B cell (primary cell): Measurements from ENCODE around the gene GXYLT1. TPM values are rescaled to one million over a fixed set of nuclear protein-coding genes. Genes with fewer than 3 reads are reported as not detected.

Source experiments
- ATAC-seq: fragments of 200-7000 bp; cut with Tn5 transposase; one replicate; pipeline ENCODE4 v1.10.0; 2021; ENCODE audit warnings: low read depth, mild to moderate bottlenecking, moderate number of reproducible peaks, moderate library complexity
- CTCF ChIA-PET: fragments of 350-600 bp; sonication (Branson Sonifier 250); formaldehyde crosslinking; loops from one replicate; lab custom pipeline; 2021; ENCODE audit warnings: antibody characterized with exemption, inconsistent platforms; lab: Charles Lee
- POLR2A ChIA-PET: fragments of 350-600 bp; sonication (Branson Sonifier 250); formaldehyde crosslinking; loops from one replicate; lab custom pipeline; 2021; ENCODE audit warnings: antibody characterized with exemption; lab: Charles Lee
- DNase-seq: peaks from one replicate; pipeline ENCODE4 v3.0.0; 2013
- H2AFZ ChIP-seq: 2 replicates; pipeline ENCODE4 v1.6.1; 2012; ENCODE audit warnings: mild to moderate bottlenecking, low read depth, low read length; ENCODE audit not compliant: insufficient read depth, poor library complexity, severe bottlenecking
- H3K27ac ChIP-seq, 2 donors: 1 replicate in 1 of 2; 2 replicates in 1 of 2; pipeline ENCODE4 v1.5.1; 2012 to 2013; ENCODE audit warnings: low read length in 2 of 2, mild to moderate bottlenecking in 2 of 2, moderate library complexity in 1 of 2
- H3K27me3 ChIP-seq, 4 experiments: fragments of 200-600 bp in 1 of 4; sonication (generic) in 1 of 4; replicated peaks in 1 of 4; 1 replicate in 2 of 4; 2 replicates in 2 of 4; pipeline versions ENCODE4 v1.6.1 to v1.7.0; 2013 to 2016; ENCODE audit warnings: low read length in 3 of 4, mild to moderate bottlenecking in 2 of 4, mixed read lengths in 1 of 4, moderate library complexity in 1 of 4; ENCODE audit not compliant: insufficient read depth in 4 of 4, control insufficient read depth in 3 of 4; ENCODE audit errors: control extremely low read depth in 1 of 4
- H3K36me3 ChIP-seq, 2 experiments: replicated peaks in 1 of 2; 1 replicate in 1 of 2; 2 replicates in 1 of 2; pipeline versions ENCODE4 v1.6.1 to v1.7.1; 2013; ENCODE audit warnings: low read length in 1 of 2; ENCODE audit not compliant: insufficient read depth in 2 of 2, control insufficient read depth in 1 of 2; ENCODE audit errors: control extremely low read depth in 1 of 2, extremely low read depth in 1 of 2
- H3K4me1 ChIP-seq, 2 donors: fragments of 200-600 bp in 1 of 2; sonication (generic) in 1 of 2; 1 replicate in 1 of 2; 2 replicates in 1 of 2; pipeline versions ENCODE4 v1.5.1 to v1.6.1; 2013 to 2017; ENCODE audit warnings: low read length in 2 of 2; ENCODE audit not compliant: control insufficient read depth in 2 of 2, insufficient read depth in 2 of 2
- H3K4me2 ChIP-seq: replicated peaks from 2 replicates; pipeline ENCODE3; 2012; ENCODE audit warnings: mild to moderate bottlenecking, low read depth, low read length; ENCODE audit not compliant: poor library complexity, severe bottlenecking
- H3K4me3 ChIP-seq, 5 experiments: fragments of 200-600 bp in 1 of 5; sonication (generic) in 1 of 5; 1 replicate in 3 of 5; 2 replicates in 2 of 5; pipeline versions ENCODE4 v1.5.1 to v1.7.0; 2011 to 2016; ENCODE audit warnings: low read length in 4 of 5, mild to moderate bottlenecking in 4 of 5, low read depth in 2 of 5, control low read depth in 1 of 5, moderate library complexity in 1 of 5; ENCODE audit not compliant: insufficient read depth in 1 of 5; ENCODE audit errors: control extremely low read depth in 1 of 5, extremely low read depth in 1 of 5
- H3K79me2 ChIP-seq: fragments of 200-600 bp; sonication (generic); one replicate; pipeline ENCODE4 v1.6.0; 2016; ENCODE audit warnings: low read length; ENCODE audit not compliant: control insufficient read depth, insufficient read depth
- H3K9ac ChIP-seq: fragments of 200-600 bp; sonication (generic); 2 replicates; pipeline ENCODE4 v1.6.1; 2017; ENCODE audit warnings: mild to moderate bottlenecking, low read length, moderate library complexity
- H3K9me3 ChIP-seq, 3 donors: one replicate each; pipeline versions ENCODE4 v1.6.1 to v1.7.1; 2013; ENCODE audit warnings: low read length in 2 of 3; ENCODE audit not compliant: control insufficient read depth in 2 of 3, insufficient read depth in 1 of 3; ENCODE audit errors: control extremely low read depth in 1 of 3
- H4K20me1 ChIP-seq: 2 replicates; pipeline ENCODE4 v1.6.0; 2012; ENCODE audit warnings: mild to moderate bottlenecking, low read length; ENCODE audit not compliant: insufficient read depth, control insufficient read depth, poor library complexity, severe bottlenecking
- H3K27ac Mint-ChIP-seq: one replicate; pipeline ENCODE4 v1.8.0; 2021; ENCODE audit warnings: mixed read lengths
- H3K27me3 Mint-ChIP-seq: one replicate; pipeline ENCODE4 v1.8.0; 2021; ENCODE audit warnings: mixed read lengths
- H3K4me1 Mint-ChIP-seq: one replicate; pipeline ENCODE4 v1.8.0; 2021; ENCODE audit warnings: mixed read lengths
- H3K4me3 Mint-ChIP-seq: one replicate; pipeline ENCODE4 v1.8.0; 2021; ENCODE audit warnings: mixed read lengths
- H3K9me3 Mint-ChIP-seq: one replicate; pipeline ENCODE4 v1.8.0; 2022; ENCODE audit warnings: mixed read lengths; ENCODE audit not compliant: insufficient read depth
- EZH2 ChIP-seq: IDR thresholded peaks from 2 replicates; pipeline ENCODE4 v1.6.1; 2012; ENCODE audit warnings: borderline replicate concordance, low read depth, mild to moderate bottlenecking, moderate library complexity, low read length; ENCODE audit not compliant: insufficient read depth, poor library complexity, severe bottlenecking
- WGBS: methylation state at CpG from one replicate; pipeline ENCODE4 v1.1.5; 2013; ENCODE audit warnings: missing lambda C conversion rate; ENCODE audit not compliant: insufficient coverage; 5-methylcytosine and 5-hydroxymethylcytosine counted together
- intact Hi-C: fragments of 100-400 bp; cut with micrococcal nuclease; formaldehyde crosslinking; loops from one replicate; pipeline ENCODE4 v1.10.0; 2022
- polyA plus RNA-seq: library from polyadenylated mRNA; depleted of rRNA; stranded (reverse); fragments of >200 nt; gene quantifications from 2 replicates; pipeline ENCODE4 v1.2.3, GENCODE V29; 2012
- total RNA-seq, 2 donors: library from RNA; stranded (reverse); fragments of 120-200 nt in 1 of 2; gene quantifications; 1 replicate in 1 of 2; 2 replicates in 1 of 2; pipeline versions ENCODE4 v1.2.3 to v1.2.4, GENCODE V29; 2013 to 2022
- TF ChIP-seq, protein P1 (sequence below): fragments of 200-600 bp; IDR thresholded peaks from one replicate; pipeline ENCODE4 v1.8.0; 2022; ENCODE audit warnings: antibody characterized with exemption, mild to moderate bottlenecking

Gene GXYLT1
- total and polyA plus RNA-seq, 2 donors (not counting 1 experiment from before 2014, with no cell fraction given): 2.0 to 9.4 TPM

DNA sequence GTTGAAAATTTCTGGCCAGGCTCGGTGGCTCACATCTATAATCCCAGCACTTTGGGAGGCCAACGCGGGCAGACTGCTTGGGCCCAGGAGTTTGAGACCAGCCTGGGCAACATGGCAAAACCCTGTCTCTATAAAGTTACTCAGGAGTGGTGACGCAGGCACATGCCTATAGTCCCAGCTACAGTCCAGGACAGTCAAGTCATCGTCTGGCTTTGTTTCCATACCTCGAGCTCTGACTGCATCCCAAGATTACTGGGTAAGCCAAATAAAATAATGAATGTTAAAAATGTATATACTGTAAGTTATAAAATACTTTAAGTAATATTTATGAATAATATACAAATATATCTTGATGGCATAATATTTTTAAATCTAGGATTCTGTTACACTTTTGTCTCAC lies 23.0 kb upstream of the GXYLT1 start:
- Mint-ChIP-seq H3K27me3 (no peaks in the 10 kb centered on the region), H3K27ac (no peak overlapping the region), H3K4me1 (peaks cover 27% of the 10 kb centered on the region), H3K4me3 (no peak overlapping the region), H3K9me3 (no peaks in the 10 kb centered on the region)
- no peak overlapping the region for H3K4me2 ChIP-seq
- H3K27ac ChIP-seq: no peak overlapping the region
- peaks cover 39% of the 10 kb centered on the region for H3K79me2 ChIP-seq
- ATAC-seq (no peak), DNase-seq (no peak)
- ChIA-PET POLR2A (no interaction called here), CTCF (no interaction called here)
- H3K36me3 ChIP-seq: no peaks in the 10 kb centered on the region
- no peak overlapping the region for H3K9ac ChIP-seq
- peaks cover 0 to 1% (median 0%) of the 10 kb centered on the region in 3 donors for H3K9me3 ChIP-seq
- peaks cover 4% of the 10 kb centered on the region for H4K20me1 ChIP-seq
- intact Hi-C loops: no loop called here
- H3K4me3 ChIP-seq: no peak overlapping the region
- no peak for TF ChIP-seq EZH2
- TF ChIP-seq, protein P1, sequence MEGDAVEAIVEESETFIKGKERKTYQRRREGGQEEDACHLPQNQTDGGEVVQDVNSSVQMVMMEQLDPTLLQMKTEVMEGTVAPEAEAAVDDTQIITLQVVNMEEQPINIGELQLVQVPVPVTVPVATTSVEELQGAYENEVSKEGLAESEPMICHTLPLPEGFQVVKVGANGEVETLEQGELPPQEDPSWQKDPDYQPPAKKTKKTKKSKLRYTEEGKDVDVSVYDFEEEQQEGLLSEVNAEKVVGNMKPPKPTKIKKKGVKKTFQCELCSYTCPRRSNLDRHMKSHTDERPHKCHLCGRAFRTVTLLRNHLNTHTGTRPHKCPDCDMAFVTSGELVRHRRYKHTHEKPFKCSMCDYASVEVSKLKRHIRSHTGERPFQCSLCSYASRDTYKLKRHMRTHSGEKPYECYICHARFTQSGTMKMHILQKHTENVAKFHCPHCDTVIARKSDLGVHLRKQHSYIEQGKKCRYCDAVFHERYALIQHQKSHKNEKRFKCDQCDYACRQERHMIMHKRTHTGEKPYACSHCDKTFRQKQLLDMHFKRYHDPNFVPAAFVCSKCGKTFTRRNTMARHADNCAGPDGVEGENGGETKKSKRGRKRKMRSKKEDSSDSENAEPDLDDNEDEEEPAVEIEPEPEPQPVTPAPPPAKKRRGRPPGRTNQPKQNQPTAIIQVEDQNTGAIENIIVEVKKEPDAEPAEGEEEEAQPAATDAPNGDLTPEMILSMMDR: no peak
- WGBS: 100% methylated on average over 4 of the region's 6 CpGs
- no peak overlapping the region for H2AFZ ChIP-seq
- H3K4me1 ChIP-seq: peaks cover 5 to 18% of the 10 kb centered on the region in 2 donors
- no peaks in the 10 kb centered on the region for H3K27me3 ChIP-seq

GRCh38 chr12:42166501-42166900 lies 21.8 kb upstream of the GXYLT1 start:
- peaks cover 4% of the 10 kb centered on the region for H4K20me1 ChIP-seq
- ATAC-seq (no peak), DNase-seq (no peak)
- H3K27ac ChIP-seq: no peak overlapping the region
- ChIA-PET CTCF (no interaction called here), POLR2A (no interaction called here)
- H2AFZ ChIP-seq: no peak overlapping the region
- no peak overlapping the region for H3K9ac ChIP-seq
- H3K27me3 ChIP-seq: no peaks in the 10 kb centered on the region
- no peak overlapping the region for H3K4me2 ChIP-seq
- H3K4me3 Mint-ChIP-seq: no peak overlapping the region
- peaks cover 28% of the 10 kb centered on the region for H3K79me2 ChIP-seq
- H3K27ac Mint-ChIP-seq: no peak overlapping the region
- peaks cover 6 to 22% of the 10 kb centered on the region in 2 donors for H3K4me1 ChIP-seq
- TF ChIP-seq, protein P1: no peak
- no peak for TF ChIP-seq EZH2
- H3K36me3 ChIP-seq: no peaks in the 10 kb centered on the region
- peaks cover 27% of the 10 kb centered on the region for H3K4me1 Mint-ChIP-seq
- peaks cover 0 to 1% (median 0%) of the 10 kb centered on the region in 3 donors for H3K9me3 ChIP-seq
- H3K9me3 Mint-ChIP-seq: no peaks in the 10 kb centered on the region
- intact Hi-C loops: no loop called here
- no peak overlapping the region for H3K4me3 ChIP-seq
- no peaks in the 10 kb centered on the region for H3K27me3 Mint-ChIP-seq
